Activated naive CD8-positive, alpha-beta T cell treated with anti-CD3 and anti-CD28 coated beads, Interleukin-2, amount 10 ng/mL, durations not matched to agents 7 days and 5 days (primary cell): Measurements from ENCODE around the gene PSMB1. TPM values are rescaled to one million over a fixed set of nuclear protein-coding genes. Genes with fewer than 3 reads are reported as not detected.

Experiments used
- ATAC-seq: fragments of 150-1000 bp; cut with Tn5 transposase; one replicate; pipeline ENCODE4 v1.10.0; 2021; ENCODE audit warnings: low read depth, moderate library complexity
- POLR2A ChIA-PET: fragments of 350-600 bp; sonication (Branson Sonifier 250); formaldehyde crosslinking; loops from one replicate; lab custom pipeline; 2021; ENCODE audit warnings: antibody characterized with exemption; lab: Charles Lee
- DNase-seq: peaks from one replicate; pipeline ENCODE4 v3.0.0; 2021
- H3K27ac Mint-ChIP-seq: one replicate; pipeline ENCODE4 v1.8.0; 2022; ENCODE audit warnings: mild to moderate bottlenecking, mixed read lengths
- H3K27me3 Mint-ChIP-seq: one replicate; pipeline ENCODE4 v1.8.0; 2022; ENCODE audit warnings: mild to moderate bottlenecking, moderate library complexity, mixed read lengths
- H3K36me3 Mint-ChIP-seq: one replicate; pipeline ENCODE4 v1.8.0; 2021; ENCODE audit warnings: mild to moderate bottlenecking, mixed read lengths
- H3K4me1 Mint-ChIP-seq: one replicate; pipeline ENCODE4 v1.8.0; 2021; ENCODE audit warnings: mixed read lengths
- H3K4me3 Mint-ChIP-seq: one replicate; pipeline ENCODE4 v1.8.0; 2022; ENCODE audit warnings: mild to moderate bottlenecking, moderate library complexity, mixed read lengths
- H3K9me3 Mint-ChIP-seq: one replicate; pipeline ENCODE4 v1.8.0; 2021; ENCODE audit warnings: mixed read lengths
- total RNA-seq, 2 experiments: library from RNA; stranded (reverse); gene quantifications; one replicate each; pipeline ENCODE4 v1.2.3, GENCODE V29; 2021

The PSMB1 gene
- total RNA-seq, 2 experiments from 2014 or later, result 135 to 137 TPM

GRCh38 chr6:170555305-170555704 lies 2.2 kb upstream of the PSMB1 start:
- POLR2A ChIA-PET, result no interaction called here

GRCh38 chr6:170554796-170555137 lies 1.7 kb upstream of the PSMB1 start:
- POLR2A ChIA-PET, result interaction anchor here (3.2 kb wide), 1 partner anchor 30 kb away, joined by 35 read pairs; the partner anchor contains the start of gene PDCD2
- no peaks in the 10 kb centered on the region for H3K9me3 Mint-ChIP-seq
- DNase-seq (no peak), ATAC-seq (no peak)
- peaks cover 12% of the 10 kb centered on the region for H3K36me3 Mint-ChIP-seq
- peaks cover 28% of the 10 kb centered on the region for H3K4me1 Mint-ChIP-seq
- no peak overlapping the region for H3K27ac Mint-ChIP-seq
- no peak overlapping the region for H3K4me3 Mint-ChIP-seq
- no peaks in the 10 kb centered on the region for H3K27me3 Mint-ChIP-seq

More at GRCh38 chr6:170555305-170555704, 2.2 kb upstream of the PSMB1 start:
- no peaks in the 10 kb centered on the region for H3K9me3 Mint-ChIP-seq
- H3K4me1 Mint-ChIP-seq, result peaks cover 27% of the 10 kb centered on the region
- H3K27me3 Mint-ChIP-seq, result no peaks in the 10 kb centered on the region
- ATAC-seq (no peak), DNase-seq (no peak)
- H3K4me3 Mint-ChIP-seq, result no peak overlapping the region
- H3K36me3 Mint-ChIP-seq, result peaks cover 12% of the 10 kb centered on the region
- no peak overlapping the region for H3K27ac Mint-ChIP-seq

- Mint-ChIP-seq H3K27me3 (no peaks in the 10 kb centered on the region), H3K9me3 (no peaks in the 10 kb centered on the region), H3K36me3 (peaks cover 12% of the 10 kb centered on the region), H3K27ac (no peak within 1 kb of the TSS), H3K4me1 (peaks cover 32% of the 10 kb centered on the region), H3K4me3 (no peak within 1 kb of the TSS)
- DNase-seq (peak; percentile 93), ATAC-seq (peak; percentile 95)
- POLR2A ChIA-PET, result interaction anchor here (0.7 to 3.2 kb wide), 6 partner anchors 8 to 802 kb away, joined by 3 to 35 read pairs (median 4); partner anchors contain the start of genes DYNLT2, ERMARD and PDCD2
These were observed 1.1 kb upstream of the PSMB1 start, which contains the start of gene TBP for GRCh38 chr6:170554013-170554795. Gene TBP, plus strand, starts transcription at chr6:170554369. Its CDS starts 2,661 bp downstream, at chr6:170557030.

- no peaks in the 10 kb centered on the region for H3K9me3 Mint-ChIP-seq
- DNase-seq, result no peak
- ATAC-seq, result peak; percentile 57
- H3K36me3 Mint-ChIP-seq, result peaks cover 13% of the 10 kb centered on the region
- H3K4me3 Mint-ChIP-seq, result no peak overlapping the region
- H3K4me1 Mint-ChIP-seq, result peaks cover 33% of the 10 kb centered on the region
- H3K27me3 Mint-ChIP-seq, result no peaks in the 10 kb centered on the region
- POLR2A ChIA-PET, result interaction anchor here (0.7 to 3.2 kb wide), 7 partner anchors 8 to 802 kb away, joined by 3 to 35 read pairs (median 3); partner anchors contain the start of genes DYNLT2, ERMARD and PDCD2
- H3K27ac Mint-ChIP-seq, result no peak overlapping the region
These were observed 466 bp upstream of the PSMB1 start for GRCh38 chr6:170553534-170554012.

GRCh38 chr6:170545405-170545804 lies 7.7 kb downstream of the PSMB1 start:
- DNase-seq (no peak), ATAC-seq (no peak)
- Mint-ChIP-seq H3K27me3 (no peaks in the 10 kb centered on the region), H3K4me1 (peaks cover 17% of the 10 kb centered on the region), H3K36me3 (peaks cover 16% of the 10 kb centered on the region), H3K27ac (no peak overlapping the region), H3K4me3 (no peak overlapping the region), H3K9me3 (no peaks in the 10 kb centered on the region)
- POLR2A ChIA-PET, result interaction anchor here (1.1 to 1.2 kb wide), 2 partner anchors 9 to 39 kb away, joined by 3 read pairs; partner anchors contain the start of genes PDCD2 and TBP

GRCh38 chr6:170542031-170542719 lies 10.9 kb downstream of the PSMB1 start:
- H3K27me3 Mint-ChIP-seq, result no peaks in the 10 kb centered on the region
- H3K36me3 Mint-ChIP-seq, result peaks cover 11% of the 10 kb centered on the region
- H3K4me3 Mint-ChIP-seq, result no peak overlapping the region
- no peaks in the 10 kb centered on the region for H3K9me3 Mint-ChIP-seq
- no peak overlapping the region for H3K27ac Mint-ChIP-seq
- DNase-seq, result no peak
- H3K4me1 Mint-ChIP-seq, result peaks cover 6% of the 10 kb centered on the region
- POLR2A ChIA-PET, result no interaction called here
- no peak for ATAC-seq

GRCh38 chr6:170537329-170537728 lies 15.8 kb downstream of the PSMB1 start:
- no peaks in the 10 kb centered on the region for H3K27me3 Mint-ChIP-seq
- ATAC-seq (no peak), DNase-seq (no peak)
- H3K4me3 Mint-ChIP-seq, result no peak overlapping the region
- H3K9me3 Mint-ChIP-seq, result no peaks in the 10 kb centered on the region
- H3K4me1 Mint-ChIP-seq, result peaks cover 6% of the 10 kb centered on the region
- POLR2A ChIA-PET, result interaction anchor here (0.6 kb wide), 1 partner anchor 315 kb away, joined by 3 read pairs; no protein-coding TSS in a partner anchor
- H3K36me3 Mint-ChIP-seq, result peaks cover 22% of the 10 kb centered on the region
- H3K27ac Mint-ChIP-seq, result no peak overlapping the region

- POLR2A ChIA-PET, result no interaction called here
- Mint-ChIP-seq H3K4me1 (peaks cover 6% of the 10 kb centered on the region), H3K27ac (no peak overlapping the region), H3K9me3 (no peaks in the 10 kb centered on the region), H3K36me3 (peaks cover 22% of the 10 kb centered on the region), H3K4me3 (no peak overlapping the region), H3K27me3 (no peaks in the 10 kb centered on the region)
- ATAC-seq, result no peak
- DNase-seq, result no peak
These were observed 16.4 kb downstream of the PSMB1 start for GRCh38 chr6:170536671-170537070.

GRCh38 chr6:170535004-170535403 lies 18.1 kb downstream of the PSMB1 start:
- DNase-seq (no peak), ATAC-seq (no peak)
- Mint-ChIP-seq H3K4me1 (peaks cover 3% of the 10 kb centered on the region), H3K27ac (no peak overlapping the region), H3K27me3 (no peaks in the 10 kb centered on the region), H3K36me3 (peaks cover 22% of the 10 kb centered on the region), H3K4me3 (no peak overlapping the region), H3K9me3 (no peaks in the 10 kb centered on the region)
- POLR2A ChIA-PET, result no interaction called here

GRCh38 chr6:170533792-170534191 lies 19.3 kb downstream of the PSMB1 start:
- ATAC-seq (no peak), DNase-seq (no peak)
- peaks cover 19% of the 10 kb centered on the region for H3K36me3 Mint-ChIP-seq
- H3K4me3 Mint-ChIP-seq, result no peak overlapping the region
- no peaks in the 10 kb centered on the region for H3K9me3 Mint-ChIP-seq
- H3K27ac Mint-ChIP-seq, result no peak overlapping the region
- H3K4me1 Mint-ChIP-seq, result peaks cover 3% of the 10 kb centered on the region
- H3K27me3 Mint-ChIP-seq, result no peaks in the 10 kb centered on the region
- POLR2A ChIA-PET, result no interaction called here

- Mint-ChIP-seq H3K27ac (no peak overlapping the region), H3K9me3 (no peaks in the 10 kb centered on the region), H3K4me1 (peaks cover 9% of the 10 kb centered on the region), H3K4me3 (no peak overlapping the region), H3K27me3 (no peaks in the 10 kb centered on the region), H3K36me3 (peaks cover 19% of the 10 kb centered on the region)
- POLR2A ChIA-PET, result no interaction called here
- ATAC-seq (no peak), DNase-seq (no peak)
These were observed 20.1 kb downstream of the PSMB1 start for GRCh38 chr6:170532867-170533488.

- peak; percentile 66 for DNase-seq
- H3K9me3 Mint-ChIP-seq, result no peaks in the 10 kb centered on the region
- H3K4me3 Mint-ChIP-seq, result no peak overlapping the region
- H3K27ac Mint-ChIP-seq, result no peak overlapping the region
- POLR2A ChIA-PET, result interaction anchor here (1.7 kb wide), 1 partner anchor 740 kb away, joined by 3 read pairs; no protein-coding TSS in a partner anchor
- H3K36me3 Mint-ChIP-seq, result peaks cover 5% of the 10 kb centered on the region
- peaks cover 9% of the 10 kb centered on the region for H3K4me1 Mint-ChIP-seq
- H3K27me3 Mint-ChIP-seq, result peaks cover 3% of the 10 kb centered on the region
- ATAC-seq, result peak; percentile 81
These were observed 23.2 kb downstream of the PSMB1 start for GRCh38 chr6:170529839-170530469.
